DND-41 (cell line): ENCODE data around the gene SEMA5A.

Experiments used
- CTCF ChIP-seq: IDR thresholded peaks from 2 replicates; pipeline ENCODE4 v1.5.1; 2012; ENCODE audit warnings: borderline replicate concordance, low read length, moderate library complexity, mild to moderate bottlenecking; ENCODE audit not compliant: poor library complexity, severe bottlenecking; ENCODE audit errors: extremely low read depth
- EZH2 ChIP-seq: IDR thresholded peaks from 3 replicates; pipeline ENCODE4 v1.6.1; 2012; ENCODE audit warnings: borderline replicate concordance, low read depth, mild to moderate bottlenecking, moderate library complexity, low read length, inconsistent platforms; ENCODE audit not compliant: severe bottlenecking

- TF ChIP-seq CTCF (no peak), EZH2 (no peak)
These were observed 238.7 kb downstream of the SEMA5A start for GRCh38 chr5:9307150-9307549.
